Smooth muscle cell (in vitro differentiated cells): ENCODE results near the gene MOSPD3. TPM values are rescaled to one million over a fixed set of nuclear protein-coding genes. Genes with fewer than 3 reads are reported as not detected.

Source experiments
- DNase-seq: peaks from one replicate; lab custom pipeline; 2025; ENCODE audit not compliant: unreplicated experiment; lab: John Stamatoyannopoulos, UW
- H2AFZ ChIP-seq: fragments of 200-600 bp; sonication (generic); 2 replicates; pipeline ENCODE4 v1.6.0; 2016; ENCODE audit warnings: antibody characterized with exemption, low read depth, mild to moderate bottlenecking
- H3F3A ChIP-seq: fragments of 200-600 bp; sonication (generic); 2 replicates; pipeline ENCODE4 v1.6.0; 2017; ENCODE audit warnings: antibody characterized with exemption, low read depth
- H3K27ac ChIP-seq: fragments of 200-600 bp; sonication (generic); 2 replicates; pipeline ENCODE4 v1.5.1; 2016; ENCODE audit warnings: low read depth, mild to moderate bottlenecking
- H3K27me3 ChIP-seq: fragments of 200-600 bp; sonication (generic); 2 replicates; pipeline ENCODE4 v1.6.1; 2016; ENCODE audit warnings: low read depth, mild to moderate bottlenecking
- H3K36me3 ChIP-seq: fragments of 200-600 bp; sonication (generic); 2 replicates; pipeline ENCODE4 v1.5.1; 2016; ENCODE audit warnings: low read depth
- H3K4me1 ChIP-seq: fragments of 200-600 bp; sonication (generic); 2 replicates; pipeline ENCODE4 v1.5.1; 2016; ENCODE audit warnings: low read depth
- H3K4me2 ChIP-seq: fragments of 200-600 bp; sonication (generic); 2 replicates; pipeline ENCODE4 v1.6.0; 2016; ENCODE audit warnings: mild to moderate bottlenecking
- H3K4me3 ChIP-seq: fragments of 200-600 bp; sonication (generic); 2 replicates; pipeline ENCODE4 v1.5.1; 2016; ENCODE audit warnings: mild to moderate bottlenecking
- H3K79me2 ChIP-seq: fragments of 200-600 bp; sonication (generic); 2 replicates; pipeline ENCODE4 v1.6.0; 2016; ENCODE audit warnings: low read depth, mild to moderate bottlenecking
- H3K9ac ChIP-seq: fragments of 200-600 bp; sonication (generic); 2 replicates; pipeline ENCODE4 v1.6.0; 2016; ENCODE audit warnings: low read depth
- H3K9me3 ChIP-seq: fragments of 200-600 bp; sonication (generic); replicated peaks from 2 replicates; pipeline ENCODE4 v1.5.1; 2016; ENCODE audit warnings: low read depth
- H4K20me1 ChIP-seq: fragments of 200-600 bp; sonication (generic); 2 replicates; pipeline ENCODE4 v1.6.0; 2016; ENCODE audit warnings: low read depth
- WGBS: methylation state at CpG from one replicate; pipeline ENCODE4 v1.1.7; 2016; ENCODE audit warnings: low lambda C conversion rate; 5-methylcytosine and 5-hydroxymethylcytosine counted together
- polyA plus RNA-seq: library from polyadenylated mRNA; unstranded; fragments of >200 nt; fragmentation: Nextera tagmentation; extraction: Ambion mirVana; gene quantifications from 2 replicates; pipeline ENCODE4 v1.2.1, GENCODE V29; 2016
- total RNA-seq: library from RNA; depleted of rRNA; stranded (reverse); fragments of >200 nt; gene quantifications from 2 replicates; pipeline ENCODE4 v1.2.3, GENCODE V29; 2014
- TF ChIP-seq, protein P1 (sequence below): fragments of 200-600 bp; sonication (generic); IDR thresholded peaks from 2 replicates; pipeline ENCODE4 v1.5.1; 2017; ENCODE audit warnings: borderline replicate concordance, mild to moderate bottlenecking, antibody characterized with exemption; ENCODE audit not compliant: insufficient read depth, poor library complexity, severe bottlenecking

Gene MOSPD3
- total and polyA plus RNA-seq, 2 experiments from 2014 or later = 10.5 to 47.8 TPM

DNA sequence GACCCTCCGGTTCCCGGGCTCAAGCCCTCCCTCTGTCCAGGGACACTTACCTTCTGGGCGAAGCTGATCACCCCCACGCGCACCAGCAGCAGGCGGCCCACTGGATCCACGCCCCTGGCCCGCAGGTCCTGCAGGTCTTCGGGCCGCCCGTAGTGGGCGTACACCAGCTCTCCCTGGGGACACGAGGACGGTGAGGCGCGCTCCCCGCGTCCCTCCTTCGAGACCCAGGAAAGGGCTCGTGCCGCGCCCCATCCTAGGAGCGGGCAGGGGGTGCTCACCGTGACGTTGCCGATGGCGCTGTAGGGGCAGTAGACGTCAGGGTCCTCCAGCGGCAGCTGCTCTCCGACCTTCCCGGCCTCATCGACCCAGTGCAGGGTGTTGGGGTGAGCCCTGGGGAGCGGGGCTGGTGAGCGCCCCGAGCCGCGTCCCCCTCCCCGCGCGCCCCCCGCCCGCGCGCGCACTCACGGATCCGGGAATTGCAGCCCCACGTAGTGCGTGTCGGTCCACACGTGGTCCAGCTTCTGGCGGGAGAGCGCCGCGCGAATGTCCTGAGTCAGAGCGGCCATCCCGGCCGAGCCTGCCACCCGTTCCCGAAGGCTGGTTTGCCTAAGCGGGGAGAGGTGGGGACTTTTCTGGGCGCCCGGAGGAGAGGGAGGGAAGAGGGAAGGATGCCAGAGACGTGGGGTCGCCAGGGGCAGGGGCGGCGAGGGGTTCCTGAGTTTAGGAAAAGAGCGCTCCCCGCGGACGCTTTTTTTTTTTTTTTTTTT is 20.8 kb downstream of the MOSPD3 start:
- 3% methylated on average over 45 of the region's 72 CpGs for WGBS
- H3K36me3 ChIP-seq = no peaks in the 10 kb centered on the region
- H3K79me2 ChIP-seq = no peaks in the 10 kb centered on the region
- no peaks in the 10 kb centered on the region for H4K20me1 ChIP-seq
- H3K9me3 ChIP-seq = no peaks in the 10 kb centered on the region
- DNase-seq = peak; percentile 31
- peak overlapping the region; percentile 77 for H2AFZ ChIP-seq
- TF ChIP-seq, protein P1, sequence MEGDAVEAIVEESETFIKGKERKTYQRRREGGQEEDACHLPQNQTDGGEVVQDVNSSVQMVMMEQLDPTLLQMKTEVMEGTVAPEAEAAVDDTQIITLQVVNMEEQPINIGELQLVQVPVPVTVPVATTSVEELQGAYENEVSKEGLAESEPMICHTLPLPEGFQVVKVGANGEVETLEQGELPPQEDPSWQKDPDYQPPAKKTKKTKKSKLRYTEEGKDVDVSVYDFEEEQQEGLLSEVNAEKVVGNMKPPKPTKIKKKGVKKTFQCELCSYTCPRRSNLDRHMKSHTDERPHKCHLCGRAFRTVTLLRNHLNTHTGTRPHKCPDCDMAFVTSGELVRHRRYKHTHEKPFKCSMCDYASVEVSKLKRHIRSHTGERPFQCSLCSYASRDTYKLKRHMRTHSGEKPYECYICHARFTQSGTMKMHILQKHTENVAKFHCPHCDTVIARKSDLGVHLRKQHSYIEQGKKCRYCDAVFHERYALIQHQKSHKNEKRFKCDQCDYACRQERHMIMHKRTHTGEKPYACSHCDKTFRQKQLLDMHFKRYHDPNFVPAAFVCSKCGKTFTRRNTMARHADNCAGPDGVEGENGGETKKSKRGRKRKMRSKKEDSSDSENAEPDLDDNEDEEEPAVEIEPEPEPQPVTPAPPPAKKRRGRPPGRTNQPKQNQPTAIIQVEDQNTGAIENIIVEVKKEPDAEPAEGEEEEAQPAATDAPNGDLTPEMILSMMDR = peak; percentile 29
- H3K27ac ChIP-seq = no peak overlapping the region
- H3F3A ChIP-seq = no peaks in the 10 kb centered on the region
- H3K4me1 ChIP-seq = no peaks in the 10 kb centered on the region
- peak overlapping the region; percentile 81 for H3K4me2 ChIP-seq
- H3K4me3 ChIP-seq = peak overlapping the region; percentile 42
- no peaks in the 10 kb centered on the region for H3K27me3 ChIP-seq
- H3K9ac ChIP-seq = no peak overlapping the region

DNA sequence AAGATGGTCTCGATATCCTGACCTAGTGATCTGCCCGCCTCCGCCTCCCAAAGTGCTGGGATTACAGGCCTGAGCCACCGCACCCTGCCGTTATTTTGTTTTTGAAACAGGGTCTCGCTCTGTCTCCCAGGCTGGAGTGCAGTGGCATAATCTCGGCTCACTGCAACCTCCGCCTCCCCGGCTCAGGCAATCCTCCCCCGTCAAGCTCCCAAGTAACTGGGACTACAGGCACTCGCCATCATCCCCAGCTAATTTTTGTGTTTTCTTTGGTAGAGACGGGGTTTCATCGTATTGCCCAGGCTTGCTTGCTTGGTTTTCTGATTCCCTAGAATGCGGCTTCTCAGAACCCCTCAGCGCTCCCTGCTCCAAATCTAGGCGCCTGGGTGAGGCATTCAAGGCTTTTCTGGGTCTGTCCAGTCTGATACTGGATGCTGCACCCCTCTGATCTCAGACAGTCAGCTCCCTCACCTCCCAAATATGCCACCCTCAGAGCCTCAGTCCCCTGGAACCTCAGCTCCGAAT is 27.7 kb downstream of the MOSPD3 start:
- H3K9ac ChIP-seq = no peak overlapping the region

DNA sequence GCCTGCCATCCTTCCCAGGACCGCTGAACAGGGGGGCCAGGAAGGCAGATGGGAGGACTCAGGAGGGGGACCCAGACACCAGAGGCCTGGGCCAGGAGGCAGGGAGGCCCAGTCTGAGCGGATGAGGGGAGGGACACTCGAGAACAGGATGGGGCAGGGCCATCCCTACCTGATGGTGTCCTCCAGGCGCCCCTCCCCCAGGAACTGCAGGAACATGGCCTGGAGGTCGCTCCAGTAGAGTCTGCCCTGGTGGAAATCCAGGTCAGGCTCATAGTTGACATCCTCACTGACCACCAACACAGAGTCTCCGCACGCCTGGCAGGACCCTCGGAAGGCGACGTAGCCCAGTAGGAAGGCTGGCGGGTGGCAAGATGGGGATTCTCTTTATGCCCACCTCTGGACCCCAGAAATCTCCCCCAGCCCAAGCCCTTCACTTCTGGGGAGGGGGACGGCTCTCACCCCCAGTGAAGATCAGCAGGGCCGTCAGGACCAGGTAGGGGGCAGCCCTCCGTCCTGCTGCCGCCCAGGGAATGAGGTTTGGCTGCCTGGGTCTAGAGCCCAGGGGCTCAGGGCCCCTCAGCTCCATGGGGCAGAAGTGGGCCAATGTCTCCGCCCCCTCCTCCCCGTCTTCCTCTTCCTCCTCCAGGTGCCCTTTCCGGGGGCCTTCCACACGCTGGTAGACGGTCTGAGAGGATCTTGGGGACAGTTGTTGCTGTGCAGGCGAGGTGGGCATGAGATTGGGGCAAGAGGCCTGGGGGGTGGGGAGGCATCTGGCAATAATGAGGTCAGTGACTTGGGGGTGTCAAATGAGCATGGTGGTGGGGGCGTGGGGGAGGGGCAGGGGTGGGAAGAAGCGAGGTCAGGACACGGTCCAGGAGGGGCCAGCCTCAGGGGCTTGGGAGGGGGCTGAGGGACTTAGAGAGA is 28.4 kb downstream of the MOSPD3 start:
- H2AFZ ChIP-seq = no peak overlapping the region
- H3K4me1 ChIP-seq = no peaks in the 10 kb centered on the region
- H3K36me3 ChIP-seq = no peaks in the 10 kb centered on the region
- H3K27me3 ChIP-seq = no peaks in the 10 kb centered on the region
- TF ChIP-seq, protein P1 = no peak
- no peaks in the 10 kb centered on the region for H3K9me3 ChIP-seq
- H3K4me3 ChIP-seq = no peak overlapping the region
- no peak for DNase-seq
- H4K20me1 ChIP-seq = no peaks in the 10 kb centered on the region
- H3K9ac ChIP-seq = no peak overlapping the region
- H3K4me2 ChIP-seq = no peak overlapping the region
- no peaks in the 10 kb centered on the region for H3F3A ChIP-seq
- WGBS = 88% methylated on average over 20 of the region's 24 CpGs
- H3K27ac ChIP-seq = no peak overlapping the region
- H3K79me2 ChIP-seq = no peaks in the 10 kb centered on the region

More for the DNA sequence above, 27.7 kb downstream of the MOSPD3 start:
- no peak for DNase-seq
- H3K27me3 ChIP-seq = no peaks in the 10 kb centered on the region
- H3K4me2 ChIP-seq = no peak overlapping the region
- no peak overlapping the region for H2AFZ ChIP-seq
- 88% methylated on average over 17 of the region's 17 CpGs for WGBS
- no peaks in the 10 kb centered on the region for H3K4me1 ChIP-seq
- no peaks in the 10 kb centered on the region for H3K79me2 ChIP-seq
- TF ChIP-seq, protein P1 = no peak
- no peak overlapping the region for H3K27ac ChIP-seq
- no peaks in the 10 kb centered on the region for H3F3A ChIP-seq
- no peaks in the 10 kb centered on the region for H4K20me1 ChIP-seq
- no peaks in the 10 kb centered on the region for H3K36me3 ChIP-seq
- H3K4me3 ChIP-seq = no peak overlapping the region
- H3K9me3 ChIP-seq = no peaks in the 10 kb centered on the region
